H1 (cell line): ENCODE data around the gene STAU1. TPM values are rescaled to one million over a fixed set of nuclear protein-coding genes. Genes with fewer than 3 reads are reported as not detected.

Experiments
- BRCA1 ChIP-seq: IDR thresholded peaks from 2 replicates; pipeline ENCODE4 v1.6.1; 2012; ENCODE audit warnings: low read depth, low read length, improper control_type of control experiment
- CHD7 ChIP-seq: fragments of 300-600 bp; sonication (generic); IDR thresholded peaks from 2 replicates; pipeline ENCODE4 v1.7.1; 2012; ENCODE audit warnings: low read length, moderate library complexity, mild to moderate bottlenecking, inconsistent platforms; ENCODE audit not compliant: insufficient replicate concordance
- ZNF274 ChIP-seq: IDR thresholded peaks from 2 replicates; pipeline ENCODE4 v1.7.0; 2012; ENCODE audit warnings: low read length, borderline replicate concordance; ENCODE audit errors: extremely low read depth
- polyA plus RNA-seq, 7 experiments: library from polyadenylated mRNA; depleted of rRNA in 3 of 7; stranded (reverse) in 5 of 7; unstranded in 2 of 7; fragments of >200 nt in 5 of 7; fragments of 200-250 nt in 2 of 7; gene quantifications; 1 replicate in 5 of 7; 2 replicates in 1 of 7; 4 replicates in 1 of 7; pipeline versions ENCODE4 v1.2.1 to v1.2.3, GENCODE V29; 2011 to 2013; ENCODE audit warnings: missing spikeins in 2 of 7, mixed read lengths in 2 of 7
- total RNA-seq: library from RNA; stranded (reverse); fragmentation: NEBNext Ultra II Directional; extraction: Animal tissue kit (Norgen Biotek cat#: 25700); gene quantifications from 2 replicates; pipeline ENCODE4 v1.2.1, GENCODE V29; 2021

STAU1 gene
- total and polyA plus RNA-seq, 2 of the 8 experiments (the other 6 are each of a cell fraction or from before 2014, with no cell fraction given): 41.4 to 107 TPM

- TF ChIP-seq CHD7: no peak
- no peak for TF ChIP-seq BRCA1
- TF ChIP-seq ZNF274: no peak
Observed at GRCh38 chr20:49233226-49233625, 45.1 kb upstream of the STAU1 start (continued).
